Neuronal stem cell (in vitro differentiated cells): Measurements from ENCODE around the gene RNF4.
A peak's percentile ranks its signal among the peaks of the same experiment; 100 is the strongest.

Source experiments
- DNase-seq: peaks from one replicate; pipeline ENCODE4 v3.0.0-alpha.2; 2013; ENCODE audit warnings: low spot score
- H2AFZ ChIP-seq: one replicate; pipeline ENCODE4 v1.6.1; 2013; ENCODE audit warnings: mild to moderate bottlenecking, low read length, inconsistent platforms
- H2AK5ac ChIP-seq: 2 replicates; pipeline ENCODE4 v1.6.1; 2013; ENCODE audit warnings: low read depth, mild to moderate bottlenecking, inconsistent platforms, low read length, moderate library complexity, mixed read lengths
- H2BK120ac ChIP-seq: 2 replicates; pipeline ENCODE4 v1.6.1; 2013; ENCODE audit warnings: low read depth, mild to moderate bottlenecking, inconsistent platforms, low read length, moderate library complexity, mixed read lengths
- H2BK12ac ChIP-seq: one replicate; pipeline ENCODE4 v1.6.1; 2013; ENCODE audit warnings: low read length, inconsistent platforms
- H2BK15ac ChIP-seq: 2 replicates; pipeline ENCODE4 v1.6.1; 2013; ENCODE audit warnings: mild to moderate bottlenecking, low read length, inconsistent platforms, mixed read lengths
- H2BK5ac ChIP-seq: one replicate; pipeline ENCODE4 v1.6.1; 2013; ENCODE audit warnings: inconsistent platforms, mild to moderate bottlenecking, low read length, moderate library complexity
- H3K14ac ChIP-seq: one replicate; pipeline ENCODE4 v1.6.1; 2013; ENCODE audit warnings: low read length, inconsistent platforms
- H3K18ac ChIP-seq: 2 replicates; pipeline ENCODE4 v1.6.1; 2013; ENCODE audit warnings: low read length, inconsistent platforms
- H3K23ac ChIP-seq: 2 replicates; pipeline ENCODE4 v1.6.1; 2013; ENCODE audit warnings: low read depth, mild to moderate bottlenecking, mixed read lengths, low read length, inconsistent platforms; ENCODE audit not compliant: poor library complexity
- H3K27ac ChIP-seq: replicated peaks from 3 replicates; pipeline ENCODE4 v1.5.1; 2013; ENCODE audit warnings: low read length, inconsistent platforms
- H3K27me3 ChIP-seq, 3 experiments: 2 replicates each; pipeline ENCODE4 v1.6.1; 2013; ENCODE audit warnings: low read length in 3 of 3, mild to moderate bottlenecking in 2 of 3, inconsistent platforms in 1 of 3, low read depth in 1 of 3, mixed read lengths in 1 of 3, moderate library complexity in 1 of 3; ENCODE audit not compliant: control insufficient read depth in 3 of 3, insufficient read depth in 3 of 3
- H3K36me3 ChIP-seq, 2 donors: replicated peaks in 1 of 2; 2 replicates each; pipeline ENCODE4 v1.6.1; 2013; ENCODE audit warnings: low read length in 2 of 2; ENCODE audit not compliant: control insufficient read depth in 2 of 2, insufficient read depth in 2 of 2
- H3K4ac ChIP-seq: 2 replicates; pipeline ENCODE4 v1.6.1; 2013; ENCODE audit warnings: inconsistent platforms, mild to moderate bottlenecking, low read length, moderate library complexity
- H3K4me1 ChIP-seq, 2 donors: 1 replicate in 1 of 2; 2 replicates in 1 of 2; pipeline ENCODE4 v1.6.1; 2013; ENCODE audit warnings: low read length in 2 of 2, low read depth in 1 of 2; ENCODE audit not compliant: control insufficient read depth in 2 of 2, insufficient read depth in 1 of 2
- H3K4me2 ChIP-seq: one replicate; pipeline ENCODE4 v1.6.1; 2013; ENCODE audit warnings: mild to moderate bottlenecking, low read length, inconsistent platforms; ENCODE audit not compliant: insufficient read depth, poor library complexity, severe bottlenecking
- H3K4me3 ChIP-seq, 2 donors: 2 replicates each; pipeline ENCODE4 v1.5.1; 2013; ENCODE audit warnings: low read length in 2 of 2, mild to moderate bottlenecking in 2 of 2, inconsistent platforms in 1 of 2, moderate library complexity in 1 of 2
- H3K79me1 ChIP-seq: one replicate; pipeline ENCODE4 v1.6.1; 2013; ENCODE audit warnings: low read depth, mild to moderate bottlenecking, inconsistent platforms, low read length, moderate library complexity
- H3K9ac ChIP-seq: one replicate; pipeline ENCODE4 v1.6.1; 2013; ENCODE audit warnings: mild to moderate bottlenecking, low read depth, low read length, inconsistent platforms; ENCODE audit not compliant: poor library complexity
- H3K9me3 ChIP-seq, 2 donors: replicated peaks in 1 of 2; 2 replicates each; pipeline versions ENCODE3 to v1.6.1; 2013; ENCODE audit warnings: low read length in 2 of 2, mild to moderate bottlenecking in 2 of 2, inconsistent platforms in 1 of 2, low read depth in 1 of 2, mixed read lengths in 1 of 2, moderate library complexity in 1 of 2; ENCODE audit not compliant: control insufficient read depth in 2 of 2, insufficient read depth in 1 of 2
- H4K8ac ChIP-seq: one replicate; pipeline ENCODE4 v1.6.1; 2013; ENCODE audit warnings: low read depth, mild to moderate bottlenecking, inconsistent platforms, low read length, moderate library complexity
- H4K91ac ChIP-seq: one replicate; pipeline ENCODE4 v1.6.1; 2013; ENCODE audit warnings: low read length, low read depth, mild to moderate bottlenecking, inconsistent platforms; ENCODE audit not compliant: poor library complexity
- WGBS, 2 donors: extraction: QIAGEN DNeasy Blood & Tissue Kit; methylation state at CpG; one replicate each; pipeline ENCODE4 v1.1.7; 2013; ENCODE audit warnings: missing lambda C conversion rate in 2 of 2, mixed read lengths in 1 of 2; ENCODE audit not compliant: insufficient read length in 2 of 2, insufficient replicate concordance in 1 of 2; ENCODE audit errors: extremely low coverage in 2 of 2; 5-methylcytosine and 5-hydroxymethylcytosine counted together

RNF4 gene

GRCh38 chr4:2461246-2461960 is 7.5 kb upstream of the RNF4 start:
- H3K9ac ChIP-seq = peak overlapping the region; percentile 39
- H3K79me1 ChIP-seq = peaks cover 2% of the 10 kb centered on the region
- H3K27ac ChIP-seq = no peak overlapping the region
- H2BK120ac ChIP-seq = no peak overlapping the region
- peak overlapping the region; percentile 83 for H3K23ac ChIP-seq
- H3K18ac ChIP-seq = no peak overlapping the region
- H3K14ac ChIP-seq = no peak overlapping the region
- H3K4me3 ChIP-seq = no peak overlapping the region
- H3K4ac ChIP-seq = no peak overlapping the region
- no peak overlapping the region for H3K4me2 ChIP-seq
- H3K27me3 ChIP-seq = peaks cover 2 to 20% (median 18%) of the 10 kb centered on the region in 3 experiments
- WGBS, 2 donors = no CpG with 5 or more reads among the region's 15 CpGs
- H2BK15ac ChIP-seq = peak overlapping the region; percentile 25
- H2BK5ac ChIP-seq = no peak overlapping the region
- H3K4me1 ChIP-seq = peaks cover 2 to 3% of the 10 kb centered on the region in 2 donors
- H4K91ac ChIP-seq = no peak overlapping the region
- no peak overlapping the region for H2BK12ac ChIP-seq
- DNase-seq = no peak
- H4K8ac ChIP-seq = peak overlapping the region; percentile 58
- peak overlapping the region; percentile 36 for H2AK5ac ChIP-seq
- H3K36me3 ChIP-seq = peaks cover 2 to 6% of the 10 kb centered on the region in 2 donors
- no peaks in the 10 kb centered on the region for H3K9me3 ChIP-seq
- no peak overlapping the region for H2AFZ ChIP-seq

DNA sequence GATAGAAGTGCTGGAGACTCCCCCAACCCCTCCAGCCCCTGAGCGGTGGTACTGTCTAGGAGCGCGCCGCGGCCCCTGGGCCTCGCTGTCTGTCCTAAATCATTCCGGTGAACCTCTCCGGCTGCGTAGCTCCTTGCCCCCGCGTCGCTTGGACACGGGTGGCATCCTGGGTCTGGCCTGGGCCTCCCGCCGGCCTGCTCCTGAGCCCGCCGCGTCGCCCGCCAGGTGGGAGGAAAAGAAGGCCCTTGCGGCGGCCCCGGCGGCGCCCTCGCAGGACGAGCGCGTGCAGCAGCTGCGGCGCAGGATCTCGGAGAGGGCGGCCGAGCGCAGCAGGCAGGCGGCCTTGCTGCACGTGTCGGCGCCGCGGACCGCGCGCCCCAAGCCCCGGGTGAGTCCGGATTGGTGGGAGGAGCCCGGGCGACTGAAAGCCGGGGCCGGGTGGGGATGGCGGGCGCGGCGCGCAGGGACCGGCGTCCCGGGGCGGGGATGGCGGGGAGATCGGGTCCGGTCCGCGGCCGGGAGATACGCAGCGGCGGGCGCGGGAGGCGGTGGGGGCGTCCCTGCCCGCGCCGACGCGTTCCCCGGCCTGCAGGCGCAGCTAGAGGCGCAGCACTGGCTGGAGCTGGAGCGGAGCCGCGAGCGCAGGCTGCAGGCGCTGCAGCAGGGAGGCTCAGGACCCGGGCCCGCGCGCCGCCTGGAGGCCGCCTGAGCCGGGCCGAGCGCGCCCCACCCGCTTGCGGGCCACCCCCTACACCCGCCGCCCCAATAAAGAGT is 6.5 kb upstream of the RNF4 start:
- peak overlapping the region; percentile 31 for H3K27ac ChIP-seq
- H3K18ac ChIP-seq = peak overlapping the region; percentile 82
- peak overlapping the region; percentile 52 to 79 for H3K4me3 ChIP-seq
- peaks cover 2% of the 10 kb centered on the region for H3K79me1 ChIP-seq
- H3K4ac ChIP-seq = no peak overlapping the region
- H4K8ac ChIP-seq = no peak overlapping the region
- no peak overlapping the region for H2BK120ac ChIP-seq
- H4K91ac ChIP-seq = no peak overlapping the region
- peaks cover 2 to 3% of the 10 kb centered on the region in 2 donors for H3K4me1 ChIP-seq
- no peaks in the 10 kb centered on the region for H3K9me3 ChIP-seq
- peak; percentile 71 for DNase-seq
- peak overlapping the region; percentile 99 for H2AFZ ChIP-seq
- H3K23ac ChIP-seq = peak overlapping the region; percentile 62
- H3K36me3 ChIP-seq = peaks cover 2 to 6% of the 10 kb centered on the region in 2 donors
- peak overlapping the region; percentile 85 for H3K9ac ChIP-seq
- H3K14ac ChIP-seq = peak overlapping the region; percentile 12
- no peak overlapping the region for H2BK12ac ChIP-seq
- WGBS, 2 donors = no CpG with 5 or more reads among the region's 99 CpGs
- peak overlapping the region; percentile 85 for H3K4me2 ChIP-seq
- H2AK5ac ChIP-seq = no peak overlapping the region
- peaks cover 2 to 18% (median 16%) of the 10 kb centered on the region in 3 experiments for H3K27me3 ChIP-seq
- H2BK5ac ChIP-seq = no peak overlapping the region
- H2BK15ac ChIP-seq = no peak overlapping the region

- peak overlapping the region in 1 of 2 donors; percentile 52 for H3K4me3 ChIP-seq
- no CpG with 5 or more reads among the region's 35 CpGs for WGBS, 2 donors
- peaks cover 2 to 5% of the 10 kb centered on the region in 2 donors for H3K4me1 ChIP-seq
These were observed 5.7 kb upstream of the RNF4 start for GRCh38 chr4:2462992-2463762.

More at GRCh38 chr4:2462992-2463762, 5.7 kb upstream of the RNF4 start:
- no peak overlapping the region for H3K18ac ChIP-seq
- no peak overlapping the region for H4K91ac ChIP-seq
- peak overlapping the region; percentile 99 for H2AFZ ChIP-seq
- H3K23ac ChIP-seq = peak overlapping the region; percentile 38
- H3K4me2 ChIP-seq = peak overlapping the region; percentile 85
- H2BK15ac ChIP-seq = no peak overlapping the region
- no peak overlapping the region for H2BK12ac ChIP-seq
- H3K36me3 ChIP-seq = peaks cover 2 to 6% of the 10 kb centered on the region in 2 donors
- no peaks in the 10 kb centered on the region for H3K9me3 ChIP-seq
- H2BK120ac ChIP-seq = no peak overlapping the region
- DNase-seq = no peak
- no peak overlapping the region for H3K14ac ChIP-seq
- H2AK5ac ChIP-seq = peak overlapping the region; percentile 9
- peaks cover 2 to 18% (median 15%) of the 10 kb centered on the region in 3 experiments for H3K27me3 ChIP-seq
- H3K27ac ChIP-seq = no peak overlapping the region
- peaks cover 4% of the 10 kb centered on the region for H3K79me1 ChIP-seq
- no peak overlapping the region for H3K9ac ChIP-seq
- no peak overlapping the region for H3K4ac ChIP-seq
- peak overlapping the region; percentile 4 for H2BK5ac ChIP-seq
- H4K8ac ChIP-seq = no peak overlapping the region
